C1 segment of cervical spinal cord (tissue), 14 donors: ENCODE measurements around the gene AFAP1.

Experiments
- DNase-seq, 14 donors: peaks; one replicate each; lab custom pipeline; 2025; lab: John Stamatoyannopoulos, UW

Gene AFAP1

DNA sequence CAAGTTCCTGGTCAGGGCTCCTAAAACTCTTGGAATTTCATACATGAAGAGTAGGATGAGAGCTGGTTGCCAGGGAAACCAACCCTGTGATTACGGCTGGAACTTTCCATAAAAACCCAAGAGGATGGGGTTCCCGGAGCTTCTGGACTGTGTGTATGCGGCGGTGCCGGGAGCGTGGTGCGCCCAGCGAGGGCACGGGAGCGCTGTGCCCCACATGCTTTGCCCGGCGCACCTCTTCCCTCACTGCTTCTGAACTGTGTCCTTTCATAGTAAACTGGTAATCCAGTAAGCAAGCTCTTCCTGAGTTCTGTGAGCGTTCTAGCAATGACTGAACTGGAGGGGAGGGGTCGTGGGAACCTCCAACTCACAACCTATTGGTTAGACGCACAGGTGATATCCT lies 152.6 kb downstream of the AFAP1 start:
- no peak for DNase-seq

DNA sequence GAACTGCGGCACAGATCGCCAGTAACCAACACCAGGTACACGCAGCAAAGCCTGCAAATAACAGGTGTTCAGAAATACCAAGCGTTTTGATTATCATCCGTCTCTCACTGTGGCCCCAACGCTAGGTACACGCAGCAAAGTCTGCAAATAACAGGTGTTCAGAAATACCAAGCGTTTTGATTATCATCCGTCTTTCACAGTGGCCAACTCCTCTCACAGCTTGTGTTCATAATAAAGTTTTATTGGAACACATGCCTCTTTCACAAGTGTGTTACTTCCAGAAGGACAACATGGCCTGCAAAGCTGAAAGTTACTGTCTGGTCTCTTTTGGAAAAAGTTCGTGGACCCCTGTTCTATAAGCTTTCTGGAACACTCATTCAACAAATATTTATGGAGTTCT lies 153.1 kb downstream of the AFAP1 start:
- no peak for DNase-seq

DNA sequence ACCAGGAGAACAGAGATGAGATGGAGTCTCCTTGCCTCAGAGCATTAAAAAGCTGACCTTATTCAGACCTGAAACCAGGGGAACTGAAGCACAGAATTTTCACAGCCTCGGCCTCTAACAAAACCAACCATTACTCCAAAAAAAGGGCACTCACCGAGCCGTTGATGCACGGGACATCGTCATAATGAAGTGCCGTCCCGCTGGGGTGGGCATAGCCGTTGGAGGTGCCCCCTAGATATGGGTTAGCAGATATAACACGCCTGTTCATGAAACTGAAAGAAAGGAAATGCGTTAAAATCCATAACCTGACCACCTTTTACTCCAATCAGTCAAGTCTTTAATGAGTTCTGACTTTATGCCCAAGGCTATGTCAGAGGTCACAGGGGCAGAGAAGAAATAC lies 153.6 kb downstream of the AFAP1 start:
- DNase-seq, result no peak

DNA sequence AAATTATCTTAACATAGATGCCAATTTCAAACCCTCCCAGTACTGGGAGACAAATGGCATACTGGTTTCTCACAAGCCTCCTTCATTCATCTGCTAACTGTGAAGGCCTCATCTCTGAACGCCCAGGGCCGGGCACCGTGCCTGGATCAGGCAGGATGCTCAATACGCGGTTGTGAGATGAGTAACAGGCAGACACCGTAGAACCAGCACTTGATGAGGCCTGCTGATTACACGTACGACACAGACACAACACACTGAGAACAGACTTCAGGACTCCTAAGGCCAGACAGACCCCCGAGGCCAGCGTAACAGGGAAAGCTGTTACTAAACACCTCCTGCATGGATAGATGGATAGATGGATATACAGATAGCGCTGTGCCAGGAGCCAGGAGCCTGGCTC lies 154.6 kb downstream of the AFAP1 start:
- no peak for DNase-seq

DNA sequence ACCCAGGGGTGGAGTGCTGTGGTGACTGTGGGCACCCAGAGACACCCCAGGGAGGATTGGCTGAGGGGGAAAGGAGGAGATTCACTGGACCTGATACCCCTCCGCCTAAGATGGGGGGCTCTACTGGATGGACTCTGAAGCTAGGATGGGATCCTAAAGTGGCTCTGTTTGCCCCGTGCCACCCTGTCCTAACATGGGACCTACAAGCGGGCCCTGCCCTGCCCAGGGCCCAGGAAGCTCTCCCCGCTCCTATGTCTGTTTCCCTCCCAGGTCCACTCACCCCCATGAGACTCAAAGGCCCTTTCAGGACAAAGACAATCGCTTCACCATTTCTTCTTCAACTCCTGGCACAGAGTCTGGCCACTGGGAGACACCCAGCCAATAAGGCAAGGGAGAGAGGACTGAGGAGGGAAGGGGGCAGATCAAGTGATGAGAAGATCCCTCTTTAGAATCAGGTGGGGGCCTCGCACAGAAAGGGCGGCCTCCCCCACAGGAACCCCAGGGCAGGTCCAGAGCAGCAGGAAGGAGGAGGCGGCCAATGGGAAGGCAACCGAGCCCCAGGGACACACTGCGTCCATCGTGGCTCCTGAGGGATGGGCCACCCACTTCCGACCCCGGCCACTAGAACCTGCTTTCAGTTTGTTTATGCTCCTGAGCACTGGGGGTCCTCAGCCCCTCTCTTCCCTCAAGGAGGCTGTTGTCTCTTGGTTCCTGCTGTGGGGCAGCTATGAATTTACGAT lies 155.4 kb downstream of the AFAP1 start:
- DNase-seq, result no peak

DNA sequence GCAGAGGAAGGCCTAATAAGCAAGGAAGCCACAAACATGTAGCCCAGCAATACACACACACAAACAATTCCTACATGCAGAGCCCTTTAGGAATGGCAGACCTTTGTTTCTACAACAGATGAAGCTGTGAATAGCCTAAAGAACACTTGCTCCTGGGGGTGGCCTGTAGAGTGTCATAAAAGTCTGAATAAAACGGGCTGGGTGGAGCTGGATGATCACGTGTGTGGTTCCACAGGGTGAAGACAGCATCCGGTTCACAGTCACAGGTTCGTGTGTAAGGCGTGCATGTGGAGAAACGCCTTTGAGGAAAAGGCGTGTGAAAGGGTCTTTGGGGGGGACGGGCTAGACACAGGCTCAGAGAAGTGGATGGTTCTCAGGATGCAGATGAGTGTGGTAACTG lies 156.1 kb downstream of the AFAP1 start:
- no peak for DNase-seq

DNA sequence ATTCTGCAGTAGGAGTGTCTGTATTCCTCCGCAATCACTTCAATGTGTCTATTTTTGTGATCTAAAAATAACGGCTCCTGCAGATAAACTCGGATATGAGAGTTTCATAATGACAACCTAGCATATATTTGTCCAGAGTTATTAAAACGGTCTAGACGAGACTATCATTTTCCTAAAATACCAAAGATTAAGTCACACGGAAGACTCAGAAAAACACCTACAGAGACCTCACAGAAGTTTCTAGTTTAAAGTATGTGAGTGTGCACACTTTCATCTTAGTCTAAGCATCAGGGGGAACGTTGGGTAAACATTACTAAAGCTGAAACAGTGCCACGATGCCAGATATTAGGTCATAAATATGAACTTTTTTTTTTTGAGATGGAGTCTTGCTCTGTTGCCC lies 156.9 kb downstream of the AFAP1 start:
- no peak for DNase-seq

DNA sequence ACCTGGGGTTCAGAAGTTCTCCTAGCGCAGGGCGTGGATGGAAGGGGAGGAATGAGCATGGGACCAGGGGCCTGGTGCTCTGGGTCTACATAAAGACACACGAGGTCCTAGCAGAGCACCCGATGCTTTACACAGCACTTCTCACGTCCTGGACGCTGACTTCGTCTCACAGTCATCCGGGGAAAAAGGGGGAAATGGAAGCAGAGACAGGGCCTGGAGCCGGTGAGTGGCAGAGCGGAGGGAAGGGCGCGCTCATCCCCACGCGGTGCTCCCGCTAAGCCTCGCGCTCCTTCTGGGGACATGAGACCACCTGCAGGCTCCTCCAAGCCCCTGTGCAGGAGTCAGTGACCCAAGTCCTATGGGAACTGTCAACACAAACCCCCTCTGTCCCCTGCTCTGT lies 157.7 kb downstream of the AFAP1 start:
- DNase-seq, result no peak

DNA sequence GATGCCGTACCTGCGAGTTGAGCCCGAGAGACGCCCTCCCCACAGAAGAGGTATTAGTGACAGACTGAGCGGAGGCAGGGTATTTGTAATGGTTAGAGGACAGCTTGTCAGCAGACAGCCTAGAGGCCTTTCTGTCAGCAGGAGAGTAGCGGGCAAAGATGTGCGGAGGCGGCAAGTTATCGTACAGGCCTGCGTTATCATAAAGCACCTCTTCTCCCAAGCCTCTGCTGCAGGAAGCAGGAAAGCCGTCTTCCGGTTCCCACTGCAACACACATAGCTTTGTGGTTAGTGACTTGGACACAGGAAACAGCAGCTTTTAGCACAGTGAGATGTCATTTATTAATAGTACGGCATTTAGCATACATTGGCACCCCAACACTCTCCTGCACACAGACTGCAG lies 158.3 kb downstream of the AFAP1 start:
- DNase-seq, result no peak

DNA sequence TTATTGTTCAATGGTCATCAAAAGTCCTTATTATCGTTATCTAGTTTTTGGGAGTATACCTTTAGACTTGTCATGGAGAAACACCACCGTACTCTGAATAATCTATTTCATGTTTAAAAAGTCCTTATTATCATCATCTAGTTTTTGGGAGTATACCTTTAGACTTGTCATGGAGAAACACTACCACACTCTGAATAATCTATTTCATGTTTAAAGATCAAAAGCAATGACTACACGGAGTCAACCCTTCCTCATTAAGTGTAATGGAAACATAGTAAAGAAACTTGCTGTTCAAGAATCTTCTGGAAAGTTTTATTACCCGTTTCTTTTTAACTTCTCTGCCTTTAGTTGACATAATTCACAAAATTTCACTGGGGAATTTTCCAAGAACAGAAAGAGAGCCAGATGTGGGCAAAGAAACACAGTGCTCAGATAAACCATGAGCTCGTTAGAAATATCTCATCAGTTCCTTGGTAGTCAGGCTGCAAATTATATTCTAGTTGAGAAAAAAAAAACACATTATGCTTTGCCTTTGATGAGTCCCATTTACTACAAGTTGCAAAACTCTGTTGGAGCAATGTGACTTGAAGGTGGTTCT lies 158.8 kb downstream of the AFAP1 start:
- no peak for DNase-seq

DNA sequence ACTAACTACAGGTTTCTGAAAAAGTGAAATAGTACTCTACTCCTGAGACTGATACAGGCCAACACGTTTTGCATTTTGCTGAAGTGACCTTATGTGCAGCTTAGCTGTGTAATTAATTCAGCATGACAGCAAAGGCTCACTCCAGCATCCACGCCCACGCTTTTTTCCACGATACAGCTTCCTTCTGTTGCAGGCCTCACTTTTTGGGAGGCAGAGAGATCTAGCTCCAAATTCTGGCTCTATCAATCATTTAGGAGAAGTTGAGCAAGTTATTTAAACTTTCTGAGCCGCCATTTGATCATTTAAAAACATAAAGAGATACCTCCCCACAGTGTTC lies 160.3 kb downstream of the AFAP1 start:
- DNase-seq, result no peak

DNA sequence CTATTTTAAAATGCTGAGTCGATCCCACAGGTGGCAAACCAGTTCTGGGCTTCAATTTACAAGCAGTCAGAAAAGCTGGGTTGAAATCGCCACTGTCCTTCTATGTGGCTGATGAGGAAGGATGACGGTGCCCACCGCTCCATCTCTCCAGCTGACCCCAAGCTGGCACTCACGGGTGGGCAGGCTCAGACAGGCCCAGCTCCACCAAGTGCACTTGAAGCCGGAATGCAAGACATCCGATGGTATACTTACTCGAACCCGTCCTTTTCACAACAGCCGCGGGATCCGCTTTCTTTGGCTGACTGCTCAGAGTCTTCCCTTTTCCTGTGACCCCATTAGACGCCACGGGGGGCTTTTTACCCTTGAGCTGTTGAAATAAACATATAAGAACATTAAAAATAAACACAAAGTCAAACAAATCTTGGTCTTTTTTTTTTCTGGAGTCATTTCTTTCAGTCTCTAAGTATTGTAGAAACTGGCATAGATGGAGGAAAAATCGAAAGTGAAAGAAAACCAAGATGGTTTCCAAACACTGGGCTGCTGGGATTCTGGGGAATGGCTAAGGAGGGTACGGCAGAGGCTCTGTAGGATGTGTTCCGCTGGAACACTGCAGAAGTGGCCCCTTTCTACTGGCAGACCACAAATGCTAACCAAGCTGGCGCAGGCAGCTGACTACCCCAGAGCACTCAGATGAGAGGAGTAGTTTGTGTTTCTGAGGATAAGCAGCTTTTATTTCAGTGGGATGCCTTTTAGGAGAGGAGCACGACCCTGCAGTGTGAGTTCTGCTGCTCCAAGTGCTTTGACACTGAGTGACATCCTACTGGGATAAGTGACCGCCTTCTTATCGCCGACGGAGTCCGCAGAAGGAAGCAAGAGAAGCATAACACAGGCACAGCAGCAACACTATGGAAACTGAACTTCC lies 160.9 kb downstream of the AFAP1 start:
- no peak for DNase-seq

DNA sequence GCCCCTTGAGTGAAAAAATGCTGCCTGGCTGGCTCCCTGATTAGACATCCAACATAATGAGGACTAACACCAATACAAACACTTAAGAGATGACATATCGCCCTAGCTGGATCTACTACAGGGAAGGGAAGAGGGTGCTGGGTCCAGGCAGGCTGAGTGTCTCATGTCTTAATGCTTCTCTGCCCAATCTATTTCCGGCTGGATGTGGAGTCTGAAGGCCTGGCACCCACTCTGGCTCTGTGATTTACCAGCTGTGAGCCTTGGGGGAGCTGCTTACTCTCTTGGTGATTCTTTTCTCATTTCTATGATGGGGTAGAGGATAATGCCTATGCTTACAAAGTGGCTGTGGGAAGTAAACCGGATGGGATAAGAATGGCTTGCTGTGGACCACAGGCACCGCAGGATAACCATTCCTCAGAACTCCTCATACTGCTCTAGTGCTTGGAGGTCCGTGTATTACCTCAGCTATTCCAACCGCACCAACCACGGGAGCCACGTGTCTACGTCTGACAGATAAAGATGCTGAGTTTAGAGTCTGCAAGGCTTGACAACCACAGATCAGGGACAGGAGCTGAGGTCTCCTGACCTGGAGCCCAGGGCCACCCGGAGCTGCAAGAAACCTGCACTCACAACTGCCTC lies 161.7 kb downstream of the AFAP1 start:
- DNase-seq, result no peak

DNA sequence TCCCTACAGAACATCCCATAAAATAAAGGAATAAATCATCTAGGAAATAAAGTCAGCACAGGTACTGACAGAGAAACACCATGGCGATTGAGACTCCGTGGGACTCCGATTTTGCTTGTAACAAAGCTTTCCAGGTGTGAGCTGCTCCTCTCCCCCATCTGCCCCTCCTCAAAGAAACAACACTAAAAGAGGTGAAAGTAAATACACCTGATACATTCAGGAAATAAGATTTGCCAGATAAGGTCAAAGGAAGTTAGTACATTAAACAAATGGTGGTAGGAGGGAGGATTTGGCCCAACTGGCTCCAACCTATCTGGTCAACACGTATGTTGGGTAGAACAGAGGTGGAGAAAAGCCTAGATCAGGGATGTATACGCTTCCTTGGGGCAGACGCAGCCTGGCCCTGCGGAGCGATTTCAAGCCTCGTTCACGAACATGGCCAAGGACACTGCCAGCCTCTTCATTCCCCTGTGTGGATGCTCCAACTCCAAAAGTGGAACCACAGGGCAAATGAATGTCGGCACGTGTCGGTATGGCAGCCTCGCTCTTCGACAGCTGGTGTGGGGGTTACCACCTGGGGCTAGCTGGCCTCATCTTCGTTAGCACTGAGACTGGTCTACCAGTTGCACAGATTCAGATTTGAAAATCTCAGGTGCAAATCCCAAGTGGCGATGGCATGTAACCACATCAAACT lies 162.5 kb downstream of the AFAP1 start:
- DNase-seq, result peak in 1 of 14 donors; percentile 16

DNA sequence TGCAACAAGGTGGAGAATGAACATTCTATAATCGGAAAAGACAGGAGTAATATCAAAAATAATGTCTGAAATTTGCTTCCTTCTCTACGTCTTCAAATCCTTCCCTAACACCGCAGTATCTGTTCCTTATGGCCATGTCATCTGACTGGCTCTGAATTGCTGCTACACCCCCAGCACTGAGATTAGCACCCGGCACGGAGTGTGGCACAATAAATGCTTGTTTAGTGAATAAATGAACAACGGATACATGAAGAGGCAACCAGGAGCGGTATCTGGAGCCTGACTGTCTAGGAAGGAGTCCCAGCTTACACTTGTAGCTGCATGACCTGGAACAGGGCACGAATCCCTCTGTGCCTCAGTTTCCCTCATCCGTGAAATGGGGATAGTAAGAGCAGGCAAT lies 164.3 kb downstream of the AFAP1 start:
- no peak for DNase-seq

DNA sequence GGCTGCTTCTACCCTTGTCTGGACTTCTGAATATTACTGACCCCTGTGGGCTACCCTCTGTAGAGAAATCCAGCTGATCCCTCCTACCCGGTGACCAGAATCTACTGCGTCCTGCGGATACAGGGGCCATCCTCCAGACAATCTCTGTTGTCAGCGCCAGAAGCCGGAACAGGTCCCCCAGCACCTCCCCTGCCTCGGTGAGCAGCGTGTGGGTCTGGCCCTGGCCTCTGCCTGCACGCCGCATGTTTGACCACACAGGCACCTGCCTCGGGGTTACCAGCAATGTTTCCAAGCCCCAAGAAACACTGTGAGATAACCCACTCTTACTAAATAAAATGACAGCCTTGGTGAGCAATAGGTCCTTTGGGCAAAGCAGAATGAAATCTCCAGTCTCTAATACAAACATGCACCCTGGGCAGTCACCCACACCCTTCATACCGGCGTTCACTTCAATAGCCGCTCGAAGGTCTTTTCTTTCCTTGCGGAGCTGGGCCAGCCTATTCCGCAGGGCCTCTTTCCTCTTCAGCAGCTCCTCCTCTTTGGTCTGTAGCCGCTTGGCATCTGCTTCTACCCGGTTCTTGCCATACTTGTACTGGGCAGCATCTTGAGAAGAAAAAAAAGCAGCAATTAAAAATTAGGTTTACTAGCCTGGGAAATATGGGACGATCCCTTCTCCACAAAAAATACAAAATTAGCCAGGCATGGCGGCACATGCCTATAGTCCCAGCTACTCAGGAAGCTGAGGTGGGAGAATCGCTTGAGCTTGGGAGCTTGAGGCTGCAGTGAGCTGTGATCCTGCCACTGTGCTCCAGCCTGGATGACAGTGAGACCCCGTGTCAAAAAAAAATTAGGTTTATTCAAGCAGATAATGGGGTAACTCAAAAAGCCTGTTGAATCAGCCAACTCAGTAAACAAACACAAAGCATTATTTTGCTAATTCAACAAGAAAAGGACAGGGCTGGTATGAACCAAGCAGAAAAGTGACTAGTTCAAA lies 165.1 kb downstream of the AFAP1 start:
- no peak for DNase-seq

DNA sequence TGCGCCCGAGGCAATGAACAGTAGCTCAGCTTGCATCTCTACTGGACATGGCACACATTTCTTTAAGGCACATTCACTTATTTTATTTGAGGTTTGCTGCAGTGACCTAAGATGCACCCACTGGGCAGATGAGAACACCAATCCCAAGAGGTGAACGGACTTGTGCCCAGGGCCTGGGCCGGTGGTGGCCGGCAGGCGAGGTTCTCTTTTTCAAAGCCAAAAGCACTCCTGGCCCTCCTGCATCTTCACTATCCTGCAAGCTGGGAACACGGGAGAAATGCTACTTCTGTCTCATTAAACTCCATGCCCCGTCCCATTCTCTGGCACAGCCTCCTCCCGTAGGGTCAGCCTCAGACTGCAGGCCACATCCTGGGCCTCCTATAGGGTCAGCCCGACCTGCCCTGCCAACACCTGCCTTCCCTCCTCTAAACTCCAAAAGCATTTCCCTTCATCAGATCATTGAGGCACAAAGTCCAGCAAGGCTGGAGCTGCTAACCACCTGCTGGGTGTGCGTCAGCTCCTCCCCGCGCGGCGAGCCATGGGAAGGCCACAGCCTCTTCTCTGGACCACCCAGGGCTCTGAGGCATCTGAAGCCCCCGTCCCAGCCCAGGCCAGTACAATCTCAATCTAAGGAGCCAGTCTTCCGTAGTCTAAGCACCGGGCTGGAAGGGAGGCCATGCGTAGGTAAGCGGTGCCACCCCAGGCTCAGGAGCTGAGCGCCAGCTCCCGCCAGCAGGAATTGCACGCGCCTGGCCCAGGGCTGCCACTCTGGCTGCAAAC lies 166.1 kb downstream of the AFAP1 start:
- DNase-seq, result no peak

DNA sequence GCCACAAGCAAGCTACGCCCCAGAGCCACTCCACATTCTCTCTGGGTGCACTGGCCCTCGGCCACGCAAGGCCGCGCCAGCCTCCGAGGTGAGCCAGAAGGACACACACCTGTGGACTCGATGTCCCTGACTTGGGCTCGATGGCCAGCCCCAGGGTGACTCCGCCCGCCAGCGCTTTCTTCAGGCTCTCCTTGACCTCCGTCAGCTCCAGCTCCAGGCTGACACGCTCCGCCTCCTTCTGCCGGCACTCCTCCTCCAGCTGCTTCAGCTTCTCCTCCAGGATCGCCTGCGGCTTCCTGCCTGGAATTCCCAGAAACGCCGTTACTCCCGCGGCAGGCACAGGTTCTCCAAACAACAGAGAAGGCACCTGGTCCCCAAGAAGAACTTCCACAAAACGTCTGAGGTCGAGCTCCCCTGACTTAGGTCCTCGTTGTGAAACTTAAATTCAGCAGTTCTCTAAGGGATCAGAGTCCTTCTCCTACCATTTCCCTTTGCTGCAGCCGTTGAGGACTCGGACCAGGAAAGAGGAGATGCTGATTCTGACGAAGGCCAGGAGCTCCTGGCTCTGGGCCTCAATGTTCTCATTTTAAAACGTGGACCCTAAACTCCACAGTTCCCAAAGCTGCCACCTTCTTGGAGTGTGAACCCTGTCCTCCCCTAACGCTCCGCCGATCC lies 166.8 kb downstream of the AFAP1 start:
- no peak for DNase-seq
